IMR-90 (cell line): ENCODE results near the gene WIPF2. TPM values are rescaled to one million over a fixed set of nuclear protein-coding genes. Genes with fewer than 3 reads are reported as not detected.

Experiments used
- ATAC-seq: fragments of 200-7000 bp; cut with Tn5 transposase; 2 replicates; pipeline ENCODE4 v1.9.1; 2020; ENCODE audit warnings: low read depth, mild to moderate bottlenecking, moderate library complexity
- BruUV-seq: library from RNA; stranded (reverse); fragments of 400-500 nt; replicated peaks from 2 replicates; lab custom pipeline; 2021; lab: Mats Ljungman, UMichigan
- CTCF ChIA-PET: fragments of 300-600 bp; formaldehyde crosslinking; extraction: SDS; loops from one replicate; lab custom pipeline; 2021; ENCODE audit warnings: antibody characterized with exemption; lab: Yijun Ruan, JAX
- POLR2A ChIA-PET: fragments of 300-600 bp; sonication (Branson Sonifier 250); formaldehyde crosslinking; loops from one replicate; lab custom pipeline; 2022; ENCODE audit warnings: antibody characterized with exemption; ENCODE audit not compliant: unreplicated experiment; lab: Charles Lee
- DNase-seq: peaks from one replicate; pipeline ENCODE4 v3.0.0; 2013
- H2AFZ ChIP-seq: replicated peaks from 2 replicates; pipeline ENCODE3; 2013; ENCODE audit warnings: low read length, mild to moderate bottlenecking; ENCODE audit not compliant: poor library complexity
- H2AK5ac ChIP-seq: 2 replicates; pipeline ENCODE4 v1.6.1; 2013; ENCODE audit warnings: low read depth, low read length, inconsistent platforms
- H2AK9ac ChIP-seq: replicated peaks from 2 replicates; pipeline ENCODE3; 2013; ENCODE audit warnings: mild to moderate bottlenecking, low read depth, low read length, moderate library complexity; ENCODE audit not compliant: poor library complexity
- H2BK120ac ChIP-seq: 2 replicates; pipeline ENCODE4 v1.6.1; 2013; ENCODE audit warnings: low read depth, low read length, inconsistent platforms
- H2BK15ac ChIP-seq: 3 replicates; pipeline ENCODE4 v1.6.1; 2013; ENCODE audit warnings: low read depth, low read length, inconsistent platforms
- H2BK20ac ChIP-seq: 2 replicates; pipeline ENCODE4 v1.6.1; 2013; ENCODE audit warnings: low read depth, mild to moderate bottlenecking, inconsistent platforms, low read length, moderate library complexity
- H2BK5ac ChIP-seq: 2 replicates; pipeline ENCODE4 v1.6.1; 2013; ENCODE audit warnings: mild to moderate bottlenecking, low read depth, low read length, inconsistent platforms; ENCODE audit not compliant: poor library complexity, severe bottlenecking
- H3K14ac ChIP-seq: replicated peaks from 2 replicates; pipeline ENCODE4 v1.6.1; 2013; ENCODE audit warnings: low read depth, low read length, inconsistent platforms
- H3K18ac ChIP-seq: 2 replicates; pipeline ENCODE4 v1.6.1; 2013; ENCODE audit warnings: low read depth, low read length, control low read depth
- H3K23ac ChIP-seq: 2 replicates; pipeline ENCODE4 v1.6.1; 2013; ENCODE audit warnings: low read depth, low read length, inconsistent platforms
- H3K27ac ChIP-seq: 2 replicates; pipeline ENCODE4 v1.5.1; 2013; ENCODE audit warnings: mild to moderate bottlenecking, control low read depth, low read length; ENCODE audit not compliant: insufficient read depth
- H3K27me3 ChIP-seq: 2 replicates; pipeline ENCODE4 v1.6.1; 2013; ENCODE audit warnings: low read length; ENCODE audit not compliant: control insufficient read depth, insufficient read depth
- H3K36me3 ChIP-seq: 2 replicates; pipeline ENCODE4 v1.6.1; 2013; ENCODE audit warnings: low read length, mixed read lengths; ENCODE audit not compliant: control insufficient read depth, insufficient read depth
- H3K4ac ChIP-seq: 2 replicates; pipeline ENCODE4 v1.6.1; 2013; ENCODE audit warnings: low read depth, low read length, inconsistent platforms
- H3K4me1 ChIP-seq: 2 replicates; pipeline ENCODE4 v1.6.1; 2013; ENCODE audit warnings: low read length, mixed read lengths; ENCODE audit not compliant: control insufficient read depth, insufficient read depth
- H3K4me2 ChIP-seq: 2 replicates; pipeline ENCODE4 v1.6.1; 2013; ENCODE audit warnings: low read depth, mild to moderate bottlenecking, control low read depth, low read length, moderate library complexity
- H3K4me3 ChIP-seq: 2 replicates; pipeline ENCODE4 v1.5.1; 2013; ENCODE audit warnings: low read depth, mild to moderate bottlenecking, control low read depth, low read length, moderate library complexity; ENCODE audit not compliant: insufficient read depth
- H3K56ac ChIP-seq: 2 replicates; pipeline ENCODE4 v1.6.1; 2013; ENCODE audit warnings: low read length, inconsistent platforms; ENCODE audit not compliant: insufficient read depth; ENCODE audit errors: extremely low read depth
- H3K79me1 ChIP-seq, 2 experiments: 2 replicates each; pipeline ENCODE4 v1.6.1; 2013; ENCODE audit warnings: low read length in 2 of 2, inconsistent platforms in 1 of 2, low read depth in 1 of 2
- H3K9ac ChIP-seq: 2 replicates; pipeline ENCODE4 v1.6.1; 2013; ENCODE audit warnings: low read depth, low read length, control low read depth
- H3K9me1 ChIP-seq: 2 replicates; pipeline ENCODE4 v1.6.1; 2013; ENCODE audit warnings: low read length, inconsistent platforms; ENCODE audit not compliant: insufficient read depth
- H3K9me3 ChIP-seq: 2 replicates; pipeline ENCODE4 v1.6.1; 2013; ENCODE audit warnings: low read length; ENCODE audit not compliant: control insufficient read depth, insufficient read depth
- H4K20me1 ChIP-seq: 2 replicates; pipeline ENCODE4 v1.6.1; 2013; ENCODE audit warnings: low read length, inconsistent platforms; ENCODE audit not compliant: insufficient read depth
- H4K5ac ChIP-seq: 2 replicates; pipeline ENCODE4 v1.6.1; 2013; ENCODE audit warnings: mild to moderate bottlenecking, low read depth, low read length, control low read depth
- H4K8ac ChIP-seq, 2 experiments: 2 replicates each; pipeline ENCODE4 v1.6.1; 2013; ENCODE audit warnings: low read depth in 2 of 2, low read length in 2 of 2, control low read depth in 1 of 2, inconsistent platforms in 1 of 2
- H4K91ac ChIP-seq: 2 replicates; pipeline ENCODE4 v1.6.1; 2013; ENCODE audit warnings: low read depth, low read length, inconsistent platforms; ENCODE audit not compliant: insufficient read depth
- BHLHE40 ChIP-seq: fragments of 150-350 bp; IDR thresholded peaks from 2 replicates; pipeline ENCODE4 v1.6.1; 2016; ENCODE audit warnings: mild to moderate bottlenecking, low read depth, low read length
- MAZ ChIP-seq: IDR thresholded peaks from 2 replicates; pipeline ENCODE4 v1.6.1; 2012; ENCODE audit warnings: low read depth, mild to moderate bottlenecking, low read length, improper control_type of control experiment, moderate library complexity, borderline replicate concordance
- MXI1 ChIP-seq: IDR thresholded peaks from 2 replicates; pipeline ENCODE4 v1.6.1; 2012; ENCODE audit warnings: low read depth, mild to moderate bottlenecking, low read length, moderate library complexity, borderline replicate concordance
- RFX5 ChIP-seq: IDR thresholded peaks from 2 replicates; pipeline ENCODE4 v1.8.0; 2012; ENCODE audit warnings: low read depth, mild to moderate bottlenecking, low read length, moderate library complexity
- WGBS, 2 experiments: methylation state at CpG; one replicate each; pipeline versions ENCODE4 v1.1.5 to v1.1.7; 2013; ENCODE audit warnings: missing lambda C conversion rate in 2 of 2; ENCODE audit not compliant: insufficient read length in 1 of 2; ENCODE audit errors: extremely low coverage in 2 of 2; 5-methylcytosine and 5-hydroxymethylcytosine counted together
- dilution Hi-C: fragments of 300-500 bp; cut with HindIII; formaldehyde crosslinking; loops from one replicate; pipeline ENCODE4 v1.14.3; 2018; ENCODE audit warnings: low sequenced_read_pairs; ENCODE audit not compliant: unreplicated experiment
- in situ Hi-C: fragments of 300-500 bp; cut with MboI; formaldehyde crosslinking; loops from 3 replicates; pipeline ENCODE4 v1.14.3; 2019; ENCODE audit warnings: low sequenced_read_pairs, inconsistent platforms, mixed read lengths
- intact Hi-C: fragments of 100-400 bp; cut with micrococcal nuclease; formaldehyde crosslinking; loops from 2 replicates; pipeline ENCODE4 v1.10.0; 2022
- polyA plus RNA-seq, 3 experiments: library from polyadenylated mRNA; depleted of rRNA; stranded (reverse); fragments of >200 nt; gene quantifications; 2 replicates each; pipeline ENCODE4 v1.2.3, GENCODE V29; 2012; ENCODE audit warnings: low replicate concordance in 1 of 3
- total RNA-seq: library from RNA; depleted of rRNA; stranded (reverse); fragments of >200 nt; gene quantifications from 2 replicates; pipeline ENCODE4 v1.2.3, GENCODE V29; 2012
- TF ChIP-seq, protein P1 (sequence below): fragments of 150-350 bp; IDR thresholded peaks from 2 replicates; pipeline ENCODE4 v1.6.1; 2016; ENCODE audit warnings: low read depth, mild to moderate bottlenecking, low read length, moderate library complexity, borderline replicate concordance

WIPF2 gene
- total and polyA plus RNA-seq, 2 of the 4 experiments (the other 2 are of a cell fraction): 2.0 to 8.9 TPM

- WGBS, 2 experiments: no CpG with 5 or more reads among the region's 2 CpGs
- no peak overlapping the region for H4K91ac ChIP-seq
- H2BK120ac ChIP-seq: no peak overlapping the region
- peaks cover 7% of the 10 kb centered on the region; the same call in 1 of the 2 replicates for H4K20me1 ChIP-seq
- no peak overlapping the region for H3K56ac ChIP-seq
- peaks cover 27 to 44% of the 10 kb centered on the region in 2 experiments for H3K79me1 ChIP-seq
- TF ChIP-seq BHLHE40 (no peak), MXI1 (no peak), MAZ (no peak), RFX5 (no peak)
- TF ChIP-seq, protein P1, sequence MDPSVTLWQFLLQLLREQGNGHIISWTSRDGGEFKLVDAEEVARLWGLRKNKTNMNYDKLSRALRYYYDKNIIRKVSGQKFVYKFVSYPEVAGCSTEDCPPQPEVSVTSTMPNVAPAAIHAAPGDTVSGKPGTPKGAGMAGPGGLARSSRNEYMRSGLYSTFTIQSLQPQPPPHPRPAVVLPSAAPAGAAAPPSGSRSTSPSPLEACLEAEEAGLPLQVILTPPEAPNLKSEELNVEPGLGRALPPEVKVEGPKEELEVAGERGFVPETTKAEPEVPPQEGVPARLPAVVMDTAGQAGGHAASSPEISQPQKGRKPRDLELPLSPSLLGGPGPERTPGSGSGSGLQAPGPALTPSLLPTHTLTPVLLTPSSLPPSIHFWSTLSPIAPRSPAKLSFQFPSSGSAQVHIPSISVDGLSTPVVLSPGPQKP: no peak
- no peak overlapping the region for H4K5ac ChIP-seq
- H4K8ac ChIP-seq: no peak overlapping the region
- dilution Hi-C loops (no loop called here), in situ Hi-C loops (no loop called here), intact Hi-C loops (loop anchor here (10.0 kb wide), 1 partner anchor 55 kb away; no protein-coding TSS in a partner anchor)
- H3K9me3 ChIP-seq: no peaks in the 10 kb centered on the region
- H3K23ac ChIP-seq: no peak overlapping the region
- no peaks in the 10 kb centered on the region for H3K27me3 ChIP-seq
- H3K18ac ChIP-seq: no peak overlapping the region
- no peak overlapping the region for H2AFZ ChIP-seq
- no peak for ATAC-seq
- no peak overlapping the region for H3K14ac ChIP-seq
- no peak overlapping the region for H2BK15ac ChIP-seq
- H2AK9ac ChIP-seq: no peak overlapping the region
- CTCF ChIA-PET: interaction anchor here (0.6 to 0.7 kb wide), 2 partner anchors 9 to 39 kb away, joined by 3 to 5 read pairs; no protein-coding TSS in a partner anchor
- POLR2A ChIA-PET: no interaction called here
- H3K27ac ChIP-seq: no peak overlapping the region
- H3K4me3 ChIP-seq: no peak overlapping the region
- H2BK5ac ChIP-seq: no peak overlapping the region
- 0 out of 2 replicates have a peak, but pooled peaks cover 3% of the 10 kb centered on the region for H3K9me1 ChIP-seq
- DNase-seq: no peak
- H3K36me3 ChIP-seq: peaks cover 38% of the 10 kb centered on the region
- H2AK5ac ChIP-seq: no peak overlapping the region
- no peak overlapping the region for H3K4me2 ChIP-seq
- no peaks in the 10 kb centered on the region for H3K4me1 ChIP-seq
- no peak overlapping the region for H2BK20ac ChIP-seq
- no peak overlapping the region for H3K9ac ChIP-seq
- no TSS peak for BruUV-seq
- no peak overlapping the region for H3K4ac ChIP-seq
Observed at GRCh38 chr17:40259505-40259904, 40.4 kb downstream of the WIPF2 start.
